Loucy (cell line): ENCODE measurements around the gene FBXO9.

ENCODE experiments used
- H2AFZ ChIP-seq: fragments of 200-600 bp; sonication (generic); 2 replicates; pipeline ENCODE4 v1.6.0; 2016; ENCODE audit warnings: antibody characterized with exemption, mild to moderate bottlenecking, low read length, moderate library complexity
- H3F3A ChIP-seq: fragments of 200-600 bp; 2 replicates; pipeline ENCODE4 v1.6.0; 2016; ENCODE audit warnings: antibody characterized with exemption, low read depth, mild to moderate bottlenecking
- H3K27me3 ChIP-seq: fragments of 200-600 bp; sonication (generic); 2 replicates; pipeline ENCODE4 v1.6.1; 2014; ENCODE audit warnings: low read length, mild to moderate bottlenecking; ENCODE audit not compliant: insufficient read depth, poor library complexity, severe bottlenecking
- H3K36me3 ChIP-seq: fragments of 200-600 bp; sonication (generic); 2 replicates; pipeline ENCODE4 v1.6.1; 2016; ENCODE audit warnings: low read length; ENCODE audit not compliant: insufficient read depth
- H3K4me1 ChIP-seq: fragments of 200-600 bp; sonication (generic); 2 replicates; pipeline ENCODE4 v1.5.1; 2014; ENCODE audit warnings: low read length, mild to moderate bottlenecking; ENCODE audit not compliant: insufficient read depth, poor library complexity, severe bottlenecking
- H3K4me2 ChIP-seq: fragments of 200-600 bp; sonication (generic); 2 replicates; pipeline ENCODE4 v1.6.0; 2014; ENCODE audit warnings: antibody characterized with exemption, low read length, low read depth, mild to moderate bottlenecking; ENCODE audit not compliant: poor library complexity, severe bottlenecking
- H3K4me3 ChIP-seq: fragments of 200-600 bp; sonication (generic); 2 replicates; pipeline ENCODE4 v1.5.1; 2014; ENCODE audit warnings: low read length, mild to moderate bottlenecking, mixed read lengths; ENCODE audit not compliant: poor library complexity, severe bottlenecking
- H3K79me2 ChIP-seq: fragments of 200-600 bp; sonication (generic); 2 replicates; pipeline ENCODE4 v1.6.1; 2014; ENCODE audit warnings: low read length; ENCODE audit not compliant: insufficient read depth
- H3K9ac ChIP-seq: fragments of 200-600 bp; sonication (generic); 2 replicates; pipeline ENCODE4 v1.6.0; 2014; ENCODE audit warnings: mild to moderate bottlenecking, low read depth, low read length, moderate library complexity; ENCODE audit not compliant: poor library complexity, severe bottlenecking
- H3K9me2 ChIP-seq: fragments of 200-600 bp; sonication (generic); replicated peaks from 2 replicates; pipeline ENCODE4 v1.6.1; 2016; ENCODE audit warnings: low read depth, low read length, mixed read lengths
- H3K9me3 ChIP-seq: fragments of 200-600 bp; sonication (generic); 2 replicates; pipeline ENCODE4 v1.6.1; 2014; ENCODE audit warnings: mild to moderate bottlenecking, antibody characterized with exemption, low read length, low read depth; ENCODE audit not compliant: insufficient read depth
- H4K20me1 ChIP-seq: fragments of 200-600 bp; sonication (generic); 2 replicates; pipeline ENCODE4 v1.6.0; 2014; ENCODE audit warnings: antibody characterized with exemption, low read length, mild to moderate bottlenecking; ENCODE audit not compliant: insufficient read depth, poor library complexity, severe bottlenecking
- CTCF ChIP-seq: fragments of 200-600 bp; sonication (generic); conservative IDR thresholded peaks from 2 replicates; pipeline ENCODE4 v1.5.1; 2014; ENCODE audit warnings: mild to moderate bottlenecking, antibody characterized with exemption, low read length
- EZH2phosphoT487 ChIP-seq: fragments of 200-600 bp; IDR thresholded peaks from 2 replicates; pipeline ENCODE4 v1.6.1; 2018; ENCODE audit warnings: antibody characterized with exemption, mild to moderate bottlenecking, moderate library complexity, borderline replicate concordance

Gene FBXO9

GRCh38 chr6:53104916-53105315 is 39.7 kb downstream of the FBXO9 start:
- H3K4me3 ChIP-seq, result no peak overlapping the region
- TF ChIP-seq EZH2phosphoT487, result no peak
- no peak for TF ChIP-seq CTCF
- H3K79me2 ChIP-seq, result no peaks in the 10 kb centered on the region
- H3K4me2 ChIP-seq, result no peak overlapping the region
- no peaks in the 10 kb centered on the region for H3K9me2 ChIP-seq
- H3K36me3 ChIP-seq, result no peaks in the 10 kb centered on the region; the same call in 1 of the 2 replicates
- H4K20me1 ChIP-seq, result no peaks in the 10 kb centered on the region
- H3K27me3 ChIP-seq, result no peaks in the 10 kb centered on the region
- no peaks in the 10 kb centered on the region for H3K9me3 ChIP-seq
- H3K4me1 ChIP-seq, result peaks cover 8% of the 10 kb centered on the region
- no peak overlapping the region for H3K9ac ChIP-seq
- H3F3A ChIP-seq, result no peaks in the 10 kb centered on the region
- no peak overlapping the region for H2AFZ ChIP-seq

GRCh38 chr6:53107091-53107490 is 41.9 kb downstream of the FBXO9 start:
- H3K4me1 ChIP-seq, result peaks cover 11% of the 10 kb centered on the region
- no peak overlapping the region for H3K4me3 ChIP-seq
- no peaks in the 10 kb centered on the region for H3K9me3 ChIP-seq
- H3K9me2 ChIP-seq, result no peaks in the 10 kb centered on the region
- TF ChIP-seq EZH2phosphoT487, result no peak
- no peak for TF ChIP-seq CTCF
- H3K9ac ChIP-seq, result no peak overlapping the region
- no peaks in the 10 kb centered on the region for H4K20me1 ChIP-seq
- H3F3A ChIP-seq, result no peaks in the 10 kb centered on the region
- no peaks in the 10 kb centered on the region; the same call in 1 of the 2 replicates for H3K36me3 ChIP-seq
- H3K4me2 ChIP-seq, result no peak overlapping the region
- no peaks in the 10 kb centered on the region for H3K27me3 ChIP-seq
- no peaks in the 10 kb centered on the region for H3K79me2 ChIP-seq
- no peak overlapping the region for H2AFZ ChIP-seq

GRCh38 chr6:53109612-53110011 is 44.4 kb downstream of the FBXO9 start:
- Histone ChIP-seq H3K9ac (no peak overlapping the region), H3K9me2 (no peaks in the 10 kb centered on the region), H3K9me3 (no peaks in the 10 kb centered on the region), H3K4me2 (peak overlapping the region; percentile 26), H3K27me3 (no peaks in the 10 kb centered on the region), H3K4me1 (peaks cover 18% of the 10 kb centered on the region), H3K36me3 (no peaks in the 10 kb centered on the region), H4K20me1 (no peaks in the 10 kb centered on the region), H2AFZ (no peak overlapping the region), H3F3A (no peaks in the 10 kb centered on the region), H3K4me3 (no peak overlapping the region), H3K79me2 (no peaks in the 10 kb centered on the region)
- no peak for TF ChIP-seq CTCF
- no peak for TF ChIP-seq EZH2phosphoT487
